Common myeloid progenitor, CD34-positive (primary cell): Measurements from ENCODE around the gene CAP2.
"Not testable (repeated sequence)": the region's sequence is repeated elsewhere in the genome, so short reads cannot be mapped to it uniquely, and the experiment has no call there.

Experiments used
- CTCF ChIA-PET: fragments of 350-600 bp; sonication (Branson Sonifier 250); formaldehyde crosslinking; loops from one replicate; lab custom pipeline; 2021; ENCODE audit warnings: antibody characterized with exemption; lab: Charles Lee
- POLR2A ChIA-PET: fragments of 350-600 bp; sonication (Branson Sonifier 250); formaldehyde crosslinking; loops from one replicate; lab custom pipeline; 2021; ENCODE audit warnings: antibody characterized with exemption; lab: Charles Lee
- DNase-seq, 3 donors: peaks; one replicate each; pipeline versions ENCODE4 v3.0.0 to v3.0.0-alpha.2; 2013
- H3K27ac ChIP-seq, 2 experiments: 1 replicate in 1 of 2; 2 replicates in 1 of 2; pipeline ENCODE4 v1.7.0; 2013; ENCODE audit warnings: inconsistent platforms in 2 of 2, low read length in 2 of 2, mild to moderate bottlenecking in 2 of 2, low read depth in 1 of 2, moderate library complexity in 1 of 2; ENCODE audit not compliant: severe bottlenecking in 2 of 2, insufficient read depth in 1 of 2, poor library complexity in 1 of 2
- H3K27me3 ChIP-seq, 5 experiments: replicated peaks in 2 of 5; 1 replicate in 3 of 5; 2 replicates in 2 of 5; pipeline versions ENCODE4 v1.6.1 to v1.7.0; 2013; ENCODE audit warnings: low read length in 4 of 5, mild to moderate bottlenecking in 2 of 5, moderate library complexity in 2 of 5, inconsistent platforms in 1 of 5; ENCODE audit not compliant: insufficient read depth in 5 of 5, control insufficient read depth in 4 of 5
- H3K36me3 ChIP-seq, 4 experiments: 1 replicate in 2 of 4; 2 replicates in 2 of 4; pipeline versions ENCODE4 v1.6.1 to v1.7.0; 2013; ENCODE audit warnings: low read length in 3 of 4, control low read depth in 1 of 4, mild to moderate bottlenecking in 1 of 4; ENCODE audit not compliant: control insufficient read depth in 4 of 4, insufficient read depth in 4 of 4
- H3K4me1 ChIP-seq, 4 experiments: 1 replicate in 3 of 4; 2 replicates in 1 of 4; pipeline versions ENCODE4 v1.6.1 to v1.7.1; 2013; ENCODE audit warnings: low read length in 3 of 4, mild to moderate bottlenecking in 3 of 4, control low read depth in 1 of 4, inconsistent platforms in 1 of 4, moderate library complexity in 1 of 4; ENCODE audit not compliant: control insufficient read depth in 4 of 4, insufficient read depth in 4 of 4; ENCODE audit errors: control extremely low read depth in 1 of 4
- H3K4me3 ChIP-seq, 7 experiments: 1 replicate in 4 of 7; 2 replicates in 3 of 7; pipeline versions ENCODE4 v1.5.1 to v1.7.0; 2013; ENCODE audit warnings: mild to moderate bottlenecking in 7 of 7, low read length in 6 of 7, moderate library complexity in 6 of 7, inconsistent platforms in 2 of 7, low read depth in 2 of 7, control low read depth in 1 of 7; ENCODE audit not compliant: insufficient read depth in 4 of 7, control insufficient read depth in 1 of 7; ENCODE audit errors: extremely low read depth in 1 of 7
- H3K9me3 ChIP-seq, 5 experiments: 1 replicate in 4 of 5; 2 replicates in 1 of 5; pipeline versions ENCODE4 v1.6.1 to v1.7.1; 2013; ENCODE audit warnings: low read length in 4 of 5, mild to moderate bottlenecking in 2 of 5, inconsistent platforms in 1 of 5, low read depth in 1 of 5, moderate library complexity in 1 of 5; ENCODE audit not compliant: control insufficient read depth in 4 of 5, insufficient read depth in 2 of 5; ENCODE audit errors: control extremely low read depth in 1 of 5
- WGBS: methylation state at CpG from one replicate; pipeline ENCODE4 v1.1.5; 2013; ENCODE audit not compliant: insufficient coverage; 5-methylcytosine and 5-hydroxymethylcytosine counted together

CAP2 gene

DNA sequence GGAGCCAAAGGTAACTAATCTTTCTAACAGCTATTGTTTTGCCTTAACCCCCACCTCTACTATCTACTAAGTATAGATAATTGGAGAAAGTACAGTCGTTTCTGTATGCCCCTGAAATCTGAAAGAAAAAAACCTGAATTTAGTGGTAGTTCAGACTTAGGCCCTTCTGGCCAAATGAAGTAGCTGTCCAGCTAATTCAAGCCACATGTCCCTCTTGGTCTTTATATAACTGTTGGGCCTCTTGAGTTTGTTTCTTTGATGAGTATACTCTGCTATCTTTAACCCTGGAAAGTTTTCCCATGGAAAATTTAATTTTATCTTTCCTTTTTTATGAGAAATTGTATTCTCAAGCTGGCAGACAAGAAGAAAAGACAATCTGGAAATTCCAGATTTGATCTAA, 133.7 kb downstream of the CAP2 start:
- WGBS: no CpG with 5 or more reads among the region's 1 CpG
- Histone ChIP-seq H3K4me1 (no peaks in the 10 kb centered on the region), H3K9me3 (peaks cover 0 to 4% (median 0%) of the 10 kb centered on the region in 5 experiments), H3K4me3 (no peak overlapping the region), H3K27me3 (peaks cover 0 to 2% (median 0%) of the 10 kb centered on the region in 5 experiments), H3K27ac (no peak overlapping the region), H3K36me3 (no peaks in the 10 kb centered on the region)
- ChIA-PET CTCF (no interaction called here), POLR2A (no interaction called here)
- no peak for DNase-seq

DNA sequence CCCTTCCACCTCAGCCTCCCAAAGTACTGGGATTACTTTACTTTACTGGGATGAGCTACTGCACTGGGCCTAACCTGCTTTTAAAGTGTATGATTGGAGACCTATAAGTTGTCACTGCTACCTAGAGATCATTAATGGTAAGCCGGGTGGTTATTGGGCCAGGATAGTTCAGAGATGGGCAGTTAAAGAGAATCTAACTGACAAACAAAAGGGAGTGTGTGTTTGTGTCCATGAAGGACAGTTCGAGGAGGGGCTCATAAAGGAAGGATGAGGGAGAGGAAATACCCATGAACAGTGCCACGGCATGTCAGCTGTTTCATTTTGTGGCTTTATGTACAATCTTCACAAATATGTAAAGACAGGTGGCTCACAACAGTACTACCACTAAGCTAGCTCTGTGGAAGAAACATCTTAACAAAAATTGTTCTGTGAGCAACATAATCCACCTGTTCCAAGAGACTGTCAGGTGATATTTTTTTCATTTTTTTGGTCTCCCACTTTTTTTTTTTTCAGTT, 137.0 kb downstream of the CAP2 start:
- H3K27ac ChIP-seq: no peak overlapping the region
- H3K9me3 ChIP-seq: peaks cover 0 to 3% (median 0%) of the 10 kb centered on the region in 5 experiments
- H3K27me3 ChIP-seq: peaks cover 0 to 2% (median 0%) of the 10 kb centered on the region in 5 experiments
- DNase-seq: no peak
- no peaks in the 10 kb centered on the region for H3K36me3 ChIP-seq
- no peak overlapping the region for H3K4me3 ChIP-seq
- ChIA-PET POLR2A (no interaction called here), CTCF (interaction anchor here (1.8 kb wide), 1 partner anchor 9 kb away, joined by 4 read pairs; no protein-coding TSS in a partner anchor)
- H3K4me1 ChIP-seq: no peaks in the 10 kb centered on the region
- WGBS: 100% methylated on average over 1 of the region's 3 CpGs

DNA sequence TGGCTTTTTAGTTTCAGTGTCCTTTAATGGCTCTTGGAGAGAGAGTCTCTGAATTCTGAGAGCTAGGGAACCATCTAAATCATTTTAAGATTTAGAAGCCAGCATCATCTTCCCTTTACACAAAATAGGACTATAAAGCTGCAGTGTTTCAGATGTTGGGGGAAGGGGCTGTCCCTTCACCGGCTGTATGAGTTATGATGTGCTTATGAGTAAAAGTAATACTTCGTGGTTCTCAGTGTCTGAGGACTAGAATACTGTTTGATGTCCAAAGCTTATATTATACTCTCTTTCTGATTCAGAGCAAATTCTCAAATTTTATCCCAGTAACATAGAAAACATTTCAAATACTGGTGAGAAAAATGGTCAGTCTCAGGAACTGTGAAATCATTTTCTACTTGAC, 143.2 kb downstream of the CAP2 start:
- DNase-seq: no peak
- Histone ChIP-seq H3K27ac (no peak overlapping the region), H3K4me3 (no peak overlapping the region), H3K27me3 (peaks cover 0 to 4% (median 0%) of the 10 kb centered on the region in 5 experiments), H3K36me3 (no peaks in the 10 kb centered on the region), H3K9me3 (peaks cover 0 to 3% (median 0%) of the 10 kb centered on the region in 5 experiments), H3K4me1 (no peaks in the 10 kb centered on the region)
- ChIA-PET CTCF (no interaction called here), POLR2A (no interaction called here)
- WGBS: no CpG with 5 or more reads among the region's 2 CpGs

GRCh38 chr6:17542243-17542642, 148.8 kb downstream of the CAP2 start:
- Histone ChIP-seq H3K9me3 (peaks cover 0 to 3% (median 0%) of the 10 kb centered on the region in 5 experiments), H3K27ac (no peak overlapping the region), H3K4me1 (no peaks in the 10 kb centered on the region), H3K27me3 (peaks cover 0 to 3% (median 0%) of the 10 kb centered on the region in 5 experiments), H3K4me3 (no peak overlapping the region), H3K36me3 (no peaks in the 10 kb centered on the region)
- 100% methylated on average over 3 of the region's 3 CpGs for WGBS
- CTCF ChIA-PET: no interaction called here
- POLR2A ChIA-PET: no interaction called here
- DNase-seq: no peak

DNA sequence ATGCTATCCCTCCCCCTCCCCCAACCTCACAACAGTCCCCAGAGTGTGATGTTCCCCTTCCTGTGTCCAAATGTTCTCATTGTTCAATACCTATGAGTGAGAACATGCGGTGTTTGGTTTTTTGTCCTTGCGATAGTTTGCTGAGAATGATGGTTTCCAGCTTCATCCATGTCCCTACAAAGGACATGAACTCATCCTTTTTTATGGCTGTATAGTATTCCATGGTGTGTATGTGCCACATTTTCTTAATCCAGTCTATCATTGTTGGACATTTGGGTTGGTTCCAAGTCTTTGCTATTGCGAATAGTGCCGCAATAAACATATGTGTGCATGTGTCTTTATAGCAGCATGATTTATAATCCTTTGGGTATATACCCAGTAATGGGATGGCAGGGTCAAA, 152.3 kb downstream of the CAP2 start:
- H3K27me3 ChIP-seq, H3K9me3 ChIP-seq, H3K27ac ChIP-seq, DNase-seq, H3K4me1 ChIP-seq, H3K36me3 ChIP-seq, CTCF ChIA-PET, H3K4me3 ChIP-seq, POLR2A ChIA-PET: not testable (repeated sequence)
- no CpG with 5 or more reads among the region's 4 CpGs for WGBS

- no peaks in the 10 kb centered on the region for H3K27me3 ChIP-seq
- POLR2A ChIA-PET: no interaction called here
- H3K9me3 ChIP-seq: no peaks in the 10 kb centered on the region
- no peak overlapping the region for H3K4me3 ChIP-seq
- CTCF ChIA-PET: no interaction called here
- H3K36me3 ChIP-seq: no peaks in the 10 kb centered on the region
- WGBS: 97% methylated on average over 8 of the region's 9 CpGs
- H3K4me1 ChIP-seq: no peaks in the 10 kb centered on the region
- H3K27ac ChIP-seq: no peak overlapping the region
- no peak for DNase-seq
Observed at GRCh38 chr6:17551383-17551958, 158.1 kb downstream of the CAP2 start.

- WGBS: 100% methylated on average over 1 of the region's 3 CpGs
- DNase-seq: no peak
- no peaks in the 10 kb centered on the region for H3K9me3 ChIP-seq
- POLR2A ChIA-PET: no interaction called here
- no peak overlapping the region for H3K27ac ChIP-seq
- no peaks in the 10 kb centered on the region for H3K36me3 ChIP-seq
- H3K4me3 ChIP-seq: no peak overlapping the region
- CTCF ChIA-PET: no interaction called here
- H3K27me3 ChIP-seq: no peaks in the 10 kb centered on the region
- no peaks in the 10 kb centered on the region for H3K4me1 ChIP-seq
Observed at GRCh38 chr6:17552861-17553260, 159.5 kb downstream of the CAP2 start.
